Activated T-cell treated with anti-CD3 and anti-CD28 coated beads, Interleukin-2, amount 50 U/mL, for 48 hours (primary cell): ENCODE data around the gene NAA35.

Experiments used
- DNase-seq, 2 experiments: peaks; one replicate each; pipeline ENCODE4 v3.0.0-alpha.2; 2020

NAA35 gene

DNA sequence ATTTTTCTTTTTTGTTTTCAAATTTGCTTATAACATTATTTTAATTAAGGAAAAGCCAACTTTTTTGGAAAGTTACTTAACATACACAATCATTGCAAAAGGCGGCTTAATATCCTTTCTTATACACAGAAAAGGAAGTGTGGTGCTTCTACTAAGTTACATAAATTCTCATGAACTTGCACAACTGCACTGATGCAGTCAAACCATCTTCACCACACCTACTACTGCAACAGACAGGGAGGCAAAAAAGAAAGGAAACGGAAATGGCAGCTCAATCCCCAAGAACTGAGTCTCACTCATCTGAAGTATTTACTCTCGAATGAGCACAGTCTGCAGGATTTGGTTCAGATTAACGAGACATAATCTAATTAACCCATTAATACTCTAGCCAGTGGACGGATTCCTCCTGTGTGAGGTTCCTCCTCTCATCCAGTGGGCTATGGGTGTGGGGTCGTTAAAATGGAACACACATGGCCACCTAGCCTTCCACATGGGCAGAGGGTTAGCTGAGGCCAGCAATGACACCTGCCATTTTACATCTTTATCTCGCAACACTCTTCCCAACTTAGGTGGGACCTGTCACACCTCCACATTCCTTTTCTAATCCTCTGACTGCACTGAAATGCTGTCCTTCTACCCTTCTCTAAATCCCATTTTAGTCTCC lies 128.4 kb downstream of the NAA35 start:
- DNase-seq, result no peak
